ENCODE results near the gene TROAP.

Gene TROAP

DNA sequence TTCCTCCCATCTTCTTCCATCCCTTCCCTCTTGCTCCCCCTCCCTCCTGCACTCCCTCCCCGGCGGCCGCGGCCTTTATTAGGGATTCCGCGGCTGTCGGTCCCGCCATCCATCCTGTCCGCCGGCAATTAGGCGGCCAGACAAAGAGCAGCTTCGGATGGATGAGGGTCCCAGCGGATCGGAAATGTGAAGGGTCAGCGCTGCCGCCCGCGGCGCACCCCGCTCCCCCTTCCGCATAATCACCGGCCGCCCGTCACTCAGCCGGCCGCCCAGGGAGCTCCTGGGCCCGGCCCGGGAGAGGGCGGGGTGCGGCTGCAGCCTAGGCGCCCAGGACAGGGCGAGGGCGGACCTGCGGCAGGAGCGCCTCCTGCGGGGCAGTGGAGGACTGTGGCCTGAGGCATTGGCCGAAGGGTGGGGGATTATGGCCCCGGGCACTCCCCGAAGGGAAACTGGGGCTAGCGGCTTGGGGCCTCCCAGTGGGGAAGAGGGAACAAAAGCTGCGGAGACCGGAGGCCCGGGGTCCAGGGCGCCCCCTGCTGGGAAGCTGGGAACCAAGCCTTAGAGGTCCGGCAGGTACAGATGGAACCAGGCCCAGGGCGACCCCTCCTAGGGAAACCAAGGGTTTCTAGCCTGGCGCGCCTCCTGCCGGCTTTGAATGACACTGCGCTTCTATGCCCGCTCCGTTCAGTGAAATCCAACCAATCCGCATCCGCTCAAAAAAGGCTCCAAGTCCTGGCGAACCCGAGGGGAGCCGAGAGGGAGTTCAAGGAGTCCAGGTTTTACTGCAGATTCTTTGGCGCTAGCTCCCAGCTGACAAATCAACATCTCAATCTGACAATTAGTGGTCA lies 19.2 kb downstream of the TROAP start:
- peak overlapping the region; percentile 99 for H3K4me2 ChIP-seq (ENCODE audit: low read length)
- H3K27me3 ChIP-seq (ENCODE audit: control insufficient read depth, low read length) = peaks cover 92% of the 10 kb centered on the region
- H3K79me2 ChIP-seq (ENCODE audit: control insufficient read depth, low read length) = no peaks in the 10 kb centered on the region
- TF ChIP-seq, protein P1, sequence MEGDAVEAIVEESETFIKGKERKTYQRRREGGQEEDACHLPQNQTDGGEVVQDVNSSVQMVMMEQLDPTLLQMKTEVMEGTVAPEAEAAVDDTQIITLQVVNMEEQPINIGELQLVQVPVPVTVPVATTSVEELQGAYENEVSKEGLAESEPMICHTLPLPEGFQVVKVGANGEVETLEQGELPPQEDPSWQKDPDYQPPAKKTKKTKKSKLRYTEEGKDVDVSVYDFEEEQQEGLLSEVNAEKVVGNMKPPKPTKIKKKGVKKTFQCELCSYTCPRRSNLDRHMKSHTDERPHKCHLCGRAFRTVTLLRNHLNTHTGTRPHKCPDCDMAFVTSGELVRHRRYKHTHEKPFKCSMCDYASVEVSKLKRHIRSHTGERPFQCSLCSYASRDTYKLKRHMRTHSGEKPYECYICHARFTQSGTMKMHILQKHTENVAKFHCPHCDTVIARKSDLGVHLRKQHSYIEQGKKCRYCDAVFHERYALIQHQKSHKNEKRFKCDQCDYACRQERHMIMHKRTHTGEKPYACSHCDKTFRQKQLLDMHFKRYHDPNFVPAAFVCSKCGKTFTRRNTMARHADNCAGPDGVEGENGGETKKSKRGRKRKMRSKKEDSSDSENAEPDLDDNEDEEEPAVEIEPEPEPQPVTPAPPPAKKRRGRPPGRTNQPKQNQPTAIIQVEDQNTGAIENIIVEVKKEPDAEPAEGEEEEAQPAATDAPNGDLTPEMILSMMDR (IDR thresholded peaks at IDR 0.05; ENCODE audit: low read depth, low read length, poor library complexity, severe bottlenecking) = peak; percentile 100
- TF ChIP-seq EZH2phosphoT487 (IDR thresholded peaks at IDR 0.05; ENCODE audit: borderline replicate concordance, low read length) = peak; percentile 80; the same call in 1 of the 2 replicates
- H3K9me3 ChIP-seq (ENCODE audit: control insufficient read depth, insufficient read depth, low read length) = no peaks in the 10 kb centered on the region
- H4K20me1 ChIP-seq (ENCODE audit: control insufficient read depth, insufficient read depth, low read depth, low read length) = 0 out of 2 replicates have a peak, but pooled peaks cover 2% of the 10 kb centered on the region
- H3K36me3 ChIP-seq (ENCODE audit: control insufficient read depth, low read length) = no peaks in the 10 kb centered on the region
- H3K4me3 ChIP-seq (ENCODE audit: low read length) = peak overlapping the region; percentile 76
- H3K27ac ChIP-seq (ENCODE audit: low read depth, low read length) = no peak overlapping the region
- H3K9me2 ChIP-seq (replicated peaks; ENCODE audit: control insufficient read depth, low read length) = no peaks in the 10 kb centered on the region
- H3F3A ChIP-seq (ENCODE audit: control insufficient read depth, insufficient read depth) = peaks cover 12% of the 10 kb centered on the region
- H3K4me1 ChIP-seq (ENCODE audit: control insufficient read depth, low read length) = peaks cover 55% of the 10 kb centered on the region

DNA sequence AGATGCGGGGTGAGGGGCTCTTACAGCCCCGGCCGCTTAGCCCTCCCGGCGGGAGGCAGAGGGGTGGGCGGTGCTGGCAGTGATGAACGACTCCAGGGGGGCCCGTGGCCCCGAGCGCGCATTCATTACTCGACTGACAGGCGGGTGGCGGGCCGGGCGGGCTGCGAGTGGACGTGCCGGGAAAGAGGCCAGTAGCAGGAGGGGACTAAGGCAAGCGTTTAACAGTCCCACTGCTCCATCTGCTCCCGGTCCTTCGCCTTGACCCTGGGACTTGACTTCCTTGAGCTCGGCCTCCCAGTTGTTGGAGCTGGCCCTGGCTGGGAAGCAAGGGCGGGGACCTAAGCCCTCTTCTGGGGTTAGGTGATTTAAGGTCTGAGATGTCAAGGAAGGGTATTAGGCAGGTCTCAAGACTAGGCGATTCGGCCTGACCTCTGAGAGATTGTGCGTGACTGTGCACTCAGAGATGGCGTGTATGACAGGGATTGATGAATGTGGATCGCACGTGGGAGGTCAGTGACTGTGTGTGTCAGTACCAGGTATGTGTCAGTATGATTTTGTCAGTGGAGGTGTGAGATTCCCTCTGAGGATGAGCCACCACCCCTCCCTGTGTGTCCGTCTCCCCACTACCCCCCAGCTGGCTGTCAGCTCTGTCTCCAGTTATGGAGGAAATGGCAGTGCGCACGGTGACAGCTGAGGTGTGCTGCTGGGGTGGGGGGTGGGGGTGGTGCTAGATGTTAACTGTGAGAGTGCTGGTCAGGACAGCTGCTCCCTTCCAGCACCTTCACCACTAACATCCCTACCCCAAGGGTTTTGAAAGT lies 20.1 kb downstream of the TROAP start:
- no peaks in the 10 kb centered on the region for H3K36me3 ChIP-seq (ENCODE audit: control insufficient read depth, low read length)
- H3K9me3 ChIP-seq (ENCODE audit: control insufficient read depth, insufficient read depth, low read length) = no peaks in the 10 kb centered on the region
- no peaks in the 10 kb centered on the region for H3K9me2 ChIP-seq (replicated peaks; ENCODE audit: control insufficient read depth, low read length)
- peak; percentile 79; the same call in 1 of the 2 replicates for TF ChIP-seq EZH2phosphoT487 (IDR thresholded peaks at IDR 0.05; ENCODE audit: borderline replicate concordance, low read length)
- TF ChIP-seq, protein P1 (IDR thresholded peaks at IDR 0.05; ENCODE audit: low read depth, low read length, poor library complexity, severe bottlenecking) = no peak
- peaks cover 58% of the 10 kb centered on the region for H3K4me1 ChIP-seq (ENCODE audit: control insufficient read depth, low read length)
- 0 out of 2 replicates have a peak, but pooled peaks cover 2% of the 10 kb centered on the region for H4K20me1 ChIP-seq (ENCODE audit: control insufficient read depth, insufficient read depth, low read depth, low read length)
- peaks cover 12% of the 10 kb centered on the region for H3F3A ChIP-seq (ENCODE audit: control insufficient read depth, insufficient read depth)
- H3K27ac ChIP-seq (ENCODE audit: low read depth, low read length) = no peak overlapping the region
- no peaks in the 10 kb centered on the region for H3K79me2 ChIP-seq (ENCODE audit: control insufficient read depth, low read length)
- H3K4me2 ChIP-seq (ENCODE audit: low read length) = peak overlapping the region; percentile 99
- peak overlapping the region; percentile 76 for H3K4me3 ChIP-seq (ENCODE audit: low read length)
- H3K27me3 ChIP-seq (ENCODE audit: control insufficient read depth, low read length) = peaks cover 89% of the 10 kb centered on the region

DNA sequence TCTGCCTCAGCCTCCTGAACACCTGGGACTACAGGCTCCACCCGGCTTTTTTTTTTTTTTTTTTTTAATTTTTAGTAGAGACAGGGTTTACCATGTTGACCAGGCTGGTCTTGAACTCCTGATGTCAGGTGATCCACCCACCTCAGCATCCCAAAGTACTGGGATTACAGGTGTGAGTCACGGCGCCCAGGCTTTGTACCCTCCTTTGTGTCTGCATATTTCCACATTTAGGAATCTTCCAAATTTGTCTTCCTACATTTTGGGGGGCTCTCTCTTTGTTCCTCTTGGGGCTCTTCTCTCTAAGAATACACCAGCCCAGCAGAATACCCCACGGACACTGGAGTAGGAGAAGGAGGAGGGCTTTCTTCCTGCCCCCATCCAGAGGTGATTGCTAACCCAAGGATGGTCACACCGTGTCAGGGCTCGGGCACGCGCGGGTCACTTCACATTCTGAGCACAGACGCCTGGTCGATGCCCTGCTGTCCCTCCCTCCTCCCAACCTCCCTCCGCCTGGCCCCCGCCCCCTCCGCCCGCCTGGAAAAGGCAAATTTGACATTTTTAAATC lies 21.5 kb downstream of the TROAP start:
- no peaks in the 10 kb centered on the region for H3K9me2 ChIP-seq (replicated peaks; ENCODE audit: control insufficient read depth, low read length)
- peak overlapping the region; percentile 62 for H3K4me2 ChIP-seq (ENCODE audit: low read length)
- no peaks in the 10 kb centered on the region for H3K36me3 ChIP-seq (ENCODE audit: control insufficient read depth, low read length)
- peaks cover 84% of the 10 kb centered on the region for H3K27me3 ChIP-seq (ENCODE audit: control insufficient read depth, low read length)
- no peak overlapping the region for H3K4me3 ChIP-seq (ENCODE audit: low read length)
- no peak overlapping the region for H3K27ac ChIP-seq (ENCODE audit: low read depth, low read length)
- peaks cover 12% of the 10 kb centered on the region for H3F3A ChIP-seq (ENCODE audit: control insufficient read depth, insufficient read depth)
- TF ChIP-seq EZH2phosphoT487 (IDR thresholded peaks at IDR 0.05; ENCODE audit: borderline replicate concordance, low read length) = no peak
- TF ChIP-seq, protein P1 (IDR thresholded peaks at IDR 0.05; ENCODE audit: low read depth, low read length, poor library complexity, severe bottlenecking) = no peak
- H3K4me1 ChIP-seq (ENCODE audit: control insufficient read depth, low read length) = peaks cover 58% of the 10 kb centered on the region
- H3K79me2 ChIP-seq (ENCODE audit: control insufficient read depth, low read length) = no peaks in the 10 kb centered on the region
- 0 out of 2 replicates have a peak, but pooled peaks cover 2% of the 10 kb centered on the region for H4K20me1 ChIP-seq (ENCODE audit: control insufficient read depth, insufficient read depth, low read depth, low read length)
- no peaks in the 10 kb centered on the region for H3K9me3 ChIP-seq (ENCODE audit: control insufficient read depth, insufficient read depth, low read length)

Measured in DOHH2 (cell line).